Measurements from ENCODE around the gene ARIH1. TPM values are rescaled to one million over a fixed set of nuclear protein-coding genes. Genes with fewer than 3 reads are reported as not detected.
"Not testable (repeated sequence)": the region's sequence is repeated elsewhere in the genome, so short reads cannot be mapped to it uniquely, and the experiment has no call there.

ARIH1 gene
- total RNA-seq, 1 experiment from 2014 or later = 25.6 TPM

GRCh38 chr15:72604794-72605193 is 130.7 kb downstream of the ARIH1 start:
- DNase-seq (ENCODE audit: low spot score) = no peak

GRCh38 chr15:72608084-72608483 is 134.0 kb downstream of the ARIH1 start:
- not testable (repeated sequence) for DNase-seq (ENCODE audit: low spot score)

- DNase-seq (ENCODE audit: low spot score) = no peak
Measured at GRCh38 chr15:72609862-72610261, 135.7 kb downstream of the ARIH1 start.

GRCh38 chr15:72612324-72612723 is 138.2 kb downstream of the ARIH1 start:
- not testable (repeated sequence) for DNase-seq (ENCODE audit: low spot score)

GRCh38 chr15:72614810-72615532 is 140.8 kb downstream of the ARIH1 start:
- no peak for DNase-seq (ENCODE audit: low spot score)

- DNase-seq (ENCODE audit: low spot score) = not testable (repeated sequence)
Measured at GRCh38 chr15:72615533-72616233, 141.6 kb downstream of the ARIH1 start.

GRCh38 chr15:72616491-72617210 is 142.5 kb downstream of the ARIH1 start:
- DNase-seq (ENCODE audit: low spot score) = no peak

GRCh38 chr15:72623854-72624253 is 149.7 kb downstream of the ARIH1 start:
- DNase-seq (ENCODE audit: low spot score) = not testable (repeated sequence)

- not testable (repeated sequence) for DNase-seq (ENCODE audit: low spot score)
Measured at GRCh38 chr15:72626153-72626552, 152.0 kb downstream of the ARIH1 start.

GRCh38 chr15:72628249-72629067 is 154.3 kb downstream of the ARIH1 start:
- DNase-seq (ENCODE audit: low spot score) = not testable (repeated sequence)

GRCh38 chr15:72629068-72629570 is 155.0 kb downstream of the ARIH1 start:
- not testable (repeated sequence) for DNase-seq (ENCODE audit: low spot score)

GRCh38 chr15:72636519-72637282 is 162.6 kb downstream of the ARIH1 start:
- DNase-seq (ENCODE audit: low spot score) = peak; percentile 63

- DNase-seq (ENCODE audit: low spot score) = not testable (repeated sequence)
Measured at GRCh38 chr15:72639759-72640483, 165.8 kb downstream of the ARIH1 start.

GRCh38 chr15:72642271-72642670 is 168.1 kb downstream of the ARIH1 start:
- DNase-seq (ENCODE audit: low spot score) = not testable (repeated sequence)

- not testable (repeated sequence) for DNase-seq (ENCODE audit: low spot score)
Measured at GRCh38 chr15:72648631-72649253, 174.6 kb downstream of the ARIH1 start.
